CD14-positive monocyte (primary cell): Measurements from ENCODE around the gene MITF. TPM values are rescaled to one million over a fixed set of nuclear protein-coding genes. Genes with fewer than 3 reads are reported as not detected.

Experiments
- DNase-seq, 3 donors: peaks; one replicate each; pipeline ENCODE4 v3.0.0-alpha.2; 2011 to 2022
- H2AFZ ChIP-seq: 2 replicates; pipeline ENCODE4 v1.6.0; 2012; ENCODE audit warnings: mild to moderate bottlenecking, low read depth, low read length, inconsistent platforms; ENCODE audit not compliant: insufficient read depth, poor library complexity, severe bottlenecking
- H3K27ac ChIP-seq, 2 donors: 1 replicate in 1 of 2; 2 replicates in 1 of 2; pipeline ENCODE4 v1.5.1; 2012 to 2013; ENCODE audit warnings: low read length in 2 of 2, control low read depth in 1 of 2, inconsistent platforms in 1 of 2, low read depth in 1 of 2, mild to moderate bottlenecking in 1 of 2
- H3K27me3 ChIP-seq, 2 donors: one replicate each; pipeline versions ENCODE4 v1.6.0 to v1.6.1; 2011 to 2013; ENCODE audit warnings: low read length in 2 of 2; ENCODE audit not compliant: control insufficient read depth in 2 of 2, insufficient read depth in 2 of 2
- H3K36me3 ChIP-seq, 2 donors: replicated peaks in 1 of 2; 1 replicate in 1 of 2; 2 replicates in 1 of 2; pipeline versions ENCODE4 v1.5.1 to v1.6.1; 2012 to 2013; ENCODE audit warnings: low read length in 2 of 2, control low read depth in 1 of 2, inconsistent platforms in 1 of 2, mild to moderate bottlenecking in 1 of 2; ENCODE audit not compliant: insufficient read depth in 2 of 2, control insufficient read depth in 1 of 2
- H3K4me1 ChIP-seq, 2 donors: 1 replicate in 1 of 2; 2 replicates in 1 of 2; pipeline versions ENCODE4 v1.5.1 to v1.6.1; 2012 to 2013; ENCODE audit warnings: low read length in 2 of 2, control low read depth in 1 of 2, inconsistent platforms in 1 of 2, mild to moderate bottlenecking in 1 of 2, moderate library complexity in 1 of 2; ENCODE audit not compliant: insufficient read depth in 2 of 2, control insufficient read depth in 1 of 2
- H3K4me2 ChIP-seq: replicated peaks from 2 replicates; pipeline ENCODE3; 2012; ENCODE audit warnings: low read length, moderate library complexity, mild to moderate bottlenecking; ENCODE audit not compliant: poor library complexity, severe bottlenecking; ENCODE audit errors: extremely low read depth
- H3K4me3 ChIP-seq, 3 experiments: fragments of 200-600 bp in 1 of 3; sonication (generic) in 1 of 3; replicated peaks in 1 of 3; 1 replicate in 2 of 3; 2 replicates in 1 of 3; pipeline ENCODE4 v1.5.1; 2011 to 2013; ENCODE audit warnings: low read length in 3 of 3, mild to moderate bottlenecking in 3 of 3, control low read depth in 2 of 3, low read depth in 2 of 3, inconsistent platforms in 1 of 3, moderate library complexity in 1 of 3
- H3K79me2 ChIP-seq: 2 replicates; pipeline ENCODE4 v1.6.0; 2012; ENCODE audit warnings: mild to moderate bottlenecking, control low read depth, inconsistent platforms, low read length, moderate library complexity; ENCODE audit not compliant: insufficient read depth
- H3K9ac ChIP-seq: 2 replicates; pipeline ENCODE4 v1.6.0; 2017; ENCODE audit warnings: low read length, mild to moderate bottlenecking; ENCODE audit not compliant: insufficient read depth, poor library complexity, severe bottlenecking
- H3K9me3 ChIP-seq, 2 donors: replicated peaks in 1 of 2; 1 replicate in 1 of 2; 2 replicates in 1 of 2; pipeline versions ENCODE4 v1.5.1 to v1.6.1; 2012 to 2013; ENCODE audit warnings: low read length in 2 of 2, control low read depth in 1 of 2; ENCODE audit not compliant: control insufficient read depth in 1 of 2, insufficient read depth in 1 of 2
- H4K20me1 ChIP-seq: 2 replicates; pipeline ENCODE4 v1.6.0; 2012; ENCODE audit warnings: mild to moderate bottlenecking, low read length, control low read depth, moderate library complexity; ENCODE audit not compliant: insufficient read depth
- H3K27ac Mint-ChIP-seq, 7 donors: one replicate each; pipeline ENCODE4 v1.8.0; 2020; ENCODE audit warnings: mild to moderate bottlenecking in 7 of 7, mixed read lengths in 7 of 7, moderate library complexity in 6 of 7, inconsistent platforms in 2 of 7
- H3K27me3 Mint-ChIP-seq, 3 donors: one replicate each; pipeline ENCODE4 v1.8.0; 2021 to 2022; ENCODE audit warnings: low read depth in 3 of 3, mild to moderate bottlenecking in 3 of 3, mixed read lengths in 3 of 3, moderate library complexity in 3 of 3, inconsistent platforms in 1 of 3
- H3K36me3 Mint-ChIP-seq, 2 donors: one replicate each; pipeline ENCODE4 v1.8.0; 2020; ENCODE audit warnings: mixed read lengths in 2 of 2, inconsistent platforms in 1 of 2, mild to moderate bottlenecking in 1 of 2
- H3K4me1 Mint-ChIP-seq: one replicate; pipeline ENCODE4 v1.8.0; 2020; ENCODE audit warnings: mild to moderate bottlenecking, mixed read lengths
- H3K4me3 Mint-ChIP-seq, 2 donors: one replicate each; pipeline ENCODE4 v1.8.0; 2020; ENCODE audit warnings: mild to moderate bottlenecking in 2 of 2, mixed read lengths in 2 of 2, moderate library complexity in 1 of 2
- H3K9me3 Mint-ChIP-seq, 7 donors: one replicate each; pipeline ENCODE4 v1.8.0; 2020 to 2022; ENCODE audit warnings: mixed read lengths in 7 of 7, mild to moderate bottlenecking in 6 of 7, moderate library complexity in 6 of 7, inconsistent platforms in 2 of 7
- CTCF ChIP-seq: fragments of 200-600 bp; IDR thresholded peaks from one replicate; pipeline ENCODE4 v1.8.0; 2022; ENCODE audit warnings: antibody characterized with exemption, mild to moderate bottlenecking
- WGBS: methylation state at CpG from one replicate; pipeline ENCODE4 v1.1.5; 2013; ENCODE audit warnings: missing lambda C conversion rate; ENCODE audit not compliant: insufficient coverage; 5-methylcytosine and 5-hydroxymethylcytosine counted together
- intact Hi-C, 2 donors: fragments of 100-400 bp; cut with micrococcal nuclease; formaldehyde crosslinking; loops; one replicate each; pipeline versions ENCODE4 v1.15.0 to v1.15.1; 2023
- polyA plus RNA-seq, 3 donors: library from polyadenylated mRNA; depleted of rRNA in 1 of 3; unstranded in 2 of 3; stranded (reverse) in 1 of 3; fragments of 300-500 nt in 2 of 3; fragments of >200 nt in 1 of 3; fragmentation: Illumina TruSeq in 2 of 3; gene quantifications; 1 replicate in 2 of 3; 2 replicates in 1 of 3; pipeline ENCODE4 v1.2.3, GENCODE V29; 2012 to 2021

The MITF gene
- polyA plus RNA-seq, 3 donors = 7.0 to 15.1 (median 12.1) TPM

- Histone ChIP-seq H2AFZ (no peak overlapping the region), H4K20me1 (no peaks in the 10 kb centered on the region), H3K4me2 (no peak overlapping the region), H3K36me3 (no peaks in the 10 kb centered on the region), H3K27me3 (no peaks in the 10 kb centered on the region), H3K27ac (no peak overlapping the region), H3K79me2 (no peaks in the 10 kb centered on the region), H3K4me1 (no peaks in the 10 kb centered on the region), H3K4me3 (no peak overlapping the region), H3K9ac (no peak overlapping the region), H3K9me3 (no peaks in the 10 kb centered on the region)
- no peak for TF ChIP-seq CTCF
- intact Hi-C loops = no loop called here
- no peak for DNase-seq
- H3K9me3 Mint-ChIP-seq = peaks cover 0 to 2% (median 0%) of the 10 kb centered on the region in 7 donors
- 100% methylated on average over 2 of the region's 2 CpGs for WGBS
- H3K4me1 Mint-ChIP-seq = peaks cover 5% of the 10 kb centered on the region
- H3K36me3 Mint-ChIP-seq = peaks cover 2% of the 10 kb centered on the region in 2 donors
- H3K27ac Mint-ChIP-seq = no peak overlapping the region
- no peaks in the 10 kb centered on the region for H3K27me3 Mint-ChIP-seq
- H3K4me3 Mint-ChIP-seq = no peak overlapping the region
Observed at GRCh38 chr3:69930564-69930963, 191.3 kb downstream of the MITF start.

DNA sequence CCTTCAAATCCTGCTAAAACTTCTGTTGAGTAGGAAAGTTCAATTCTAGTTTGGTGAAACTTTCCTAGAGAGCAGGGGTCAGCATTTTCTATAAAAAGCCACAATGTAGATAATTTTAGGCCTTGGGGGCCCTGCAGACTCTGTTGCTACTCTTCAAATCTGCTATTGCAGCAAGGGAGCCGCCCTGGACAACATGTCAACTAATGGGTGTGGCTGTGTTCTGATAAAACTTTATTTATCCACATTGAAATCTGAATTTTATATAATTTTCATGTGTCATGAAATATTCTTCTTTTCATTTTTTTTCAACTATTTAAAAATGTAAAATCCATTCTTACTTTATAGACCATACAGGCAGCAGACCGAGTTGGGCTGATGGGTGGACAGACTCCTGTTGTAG is 192.8 kb downstream of the MITF start:
- no peaks in the 10 kb centered on the region for H3K27me3 Mint-ChIP-seq
- H3K4me1 Mint-ChIP-seq = peaks cover 5% of the 10 kb centered on the region
- H3K36me3 Mint-ChIP-seq = peaks cover 2% of the 10 kb centered on the region in 2 donors
- Histone ChIP-seq H3K79me2 (no peaks in the 10 kb centered on the region), H3K4me2 (no peak overlapping the region), H3K4me3 (no peak overlapping the region), H3K9me3 (no peaks in the 10 kb centered on the region), H2AFZ (no peak overlapping the region), H3K27ac (no peak overlapping the region), H3K27me3 (no peaks in the 10 kb centered on the region), H3K4me1 (no peaks in the 10 kb centered on the region), H3K9ac (no peak overlapping the region), H4K20me1 (no peaks in the 10 kb centered on the region), H3K36me3 (no peaks in the 10 kb centered on the region)
- no CpG with 5 or more reads among the region's 2 CpGs for WGBS
- H3K27ac Mint-ChIP-seq = no peak overlapping the region
- TF ChIP-seq CTCF = no peak
- intact Hi-C loops = no loop called here
- peaks cover 0 to 2% (median 0%) of the 10 kb centered on the region in 7 donors for H3K9me3 Mint-ChIP-seq
- H3K4me3 Mint-ChIP-seq = no peak overlapping the region
- no peak for DNase-seq
